IgD-negative memory B cell (primary cell): ENCODE results near the gene ESR1. TPM values are rescaled to one million over a fixed set of nuclear protein-coding genes. Genes with fewer than 3 reads are reported as not detected.

Experiments
- H3K27ac Mint-ChIP-seq, 3 donors: one replicate each; pipeline ENCODE4 v1.8.0; 2020 to 2022; ENCODE audit warnings: mild to moderate bottlenecking in 3 of 3, mixed read lengths in 3 of 3, moderate library complexity in 1 of 3
- H3K27me3 Mint-ChIP-seq: one replicate; pipeline ENCODE4 v1.8.0; 2021; ENCODE audit warnings: mixed read lengths
- H3K36me3 Mint-ChIP-seq: one replicate; pipeline ENCODE4 v1.8.0; 2020; ENCODE audit warnings: mild to moderate bottlenecking, mixed read lengths
- H3K4me1 Mint-ChIP-seq, 3 donors: one replicate each; pipeline ENCODE4 v1.8.0; 2020 to 2022; ENCODE audit warnings: mixed read lengths in 3 of 3, mild to moderate bottlenecking in 1 of 3
- H3K4me3 Mint-ChIP-seq, 4 donors: one replicate each; pipeline ENCODE4 v1.8.0; 2020 to 2022; ENCODE audit warnings: mild to moderate bottlenecking in 4 of 4, mixed read lengths in 4 of 4, moderate library complexity in 3 of 4
- H3K9me3 Mint-ChIP-seq, 3 donors: one replicate each; pipeline ENCODE4 v1.8.0; 2020 to 2021; ENCODE audit warnings: mixed read lengths in 3 of 3, mild to moderate bottlenecking in 1 of 3
- polyA plus RNA-seq: library from polyadenylated mRNA; unstranded; fragments of 300-500 nt; fragmentation: Illumina TruSeq; gene quantifications from one replicate; pipeline ENCODE4 v1.2.3, GENCODE V29; 2021

The ESR1 gene
- polyA plus RNA-seq, 1 donor from 2014 or later, result 1.5 TPM

- no peaks in the 10 kb centered on the region for H3K27me3 Mint-ChIP-seq
- peaks cover 3 to 6% (median 4%) of the 10 kb centered on the region in 3 donors for H3K9me3 Mint-ChIP-seq
- H3K36me3 Mint-ChIP-seq, result peaks cover 15% of the 10 kb centered on the region
- peaks cover 24 to 31% (median 28%) of the 10 kb centered on the region in 3 donors for H3K4me1 Mint-ChIP-seq
- H3K27ac Mint-ChIP-seq, result peak overlapping the region in 1 of 3 donors; percentile 93
- H3K4me3 Mint-ChIP-seq, result no peak overlapping the region
Observed at GRCh38 chr6:152170313-152170701, 362.8 kb downstream of the ESR1 start.

GRCh38 chr6:152170702-152171667 lies 363.5 kb downstream of the ESR1 start:
- peaks cover 24 to 31% (median 25%) of the 10 kb centered on the region in 3 donors for H3K4me1 Mint-ChIP-seq
- H3K36me3 Mint-ChIP-seq, result peaks cover 18% of the 10 kb centered on the region
- no peaks in the 10 kb centered on the region for H3K27me3 Mint-ChIP-seq
- peaks cover 3 to 6% (median 4%) of the 10 kb centered on the region in 3 donors for H3K9me3 Mint-ChIP-seq
- H3K27ac Mint-ChIP-seq, result peak overlapping the region; percentile 76 to 93 (median 79)
- H3K4me3 Mint-ChIP-seq, result peak overlapping the region; percentile 14 to 72 (median 32)

- Mint-ChIP-seq H3K4me3 (no peak overlapping the region), H3K27me3 (no peaks in the 10 kb centered on the region), H3K27ac (peak overlapping the region in 1 of 3 donors; percentile 55), H3K36me3 (peaks cover 13% of the 10 kb centered on the region), H3K4me1 (peaks cover 12 to 23% (median 12%) of the 10 kb centered on the region in 3 donors), H3K9me3 (peaks cover 3 to 6% (median 4%) of the 10 kb centered on the region in 3 donors)
Observed at GRCh38 chr6:152173321-152173720, 365.8 kb downstream of the ESR1 start.

DNA sequence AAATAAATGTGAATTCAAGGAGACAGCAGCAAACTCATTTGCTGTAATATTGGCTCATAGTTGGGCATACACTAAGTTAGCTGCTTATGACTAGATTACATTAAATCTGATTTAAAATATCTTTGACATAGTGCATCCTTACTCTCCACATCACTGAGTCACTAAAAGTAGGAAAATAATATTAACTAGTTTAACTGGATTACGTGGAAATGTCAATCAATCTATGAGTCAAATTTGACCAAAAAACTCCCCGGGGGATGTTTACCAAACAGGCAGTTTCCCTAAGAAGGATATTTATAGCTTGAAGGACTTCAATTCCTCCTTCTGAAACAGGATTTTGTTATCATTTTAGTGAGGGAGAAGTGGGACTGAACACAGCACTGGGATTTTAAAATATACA lies 366.5 kb downstream of the ESR1 start:
- H3K27me3 Mint-ChIP-seq, result no peaks in the 10 kb centered on the region
- H3K36me3 Mint-ChIP-seq, result peaks cover 13% of the 10 kb centered on the region
- H3K4me3 Mint-ChIP-seq, result no peak overlapping the region
- peaks cover 3 to 6% (median 4%) of the 10 kb centered on the region in 3 donors for H3K9me3 Mint-ChIP-seq
- H3K4me1 Mint-ChIP-seq, result peaks cover 8 to 20% (median 8%) of the 10 kb centered on the region in 3 donors
- H3K27ac Mint-ChIP-seq, result no peak overlapping the region

DNA sequence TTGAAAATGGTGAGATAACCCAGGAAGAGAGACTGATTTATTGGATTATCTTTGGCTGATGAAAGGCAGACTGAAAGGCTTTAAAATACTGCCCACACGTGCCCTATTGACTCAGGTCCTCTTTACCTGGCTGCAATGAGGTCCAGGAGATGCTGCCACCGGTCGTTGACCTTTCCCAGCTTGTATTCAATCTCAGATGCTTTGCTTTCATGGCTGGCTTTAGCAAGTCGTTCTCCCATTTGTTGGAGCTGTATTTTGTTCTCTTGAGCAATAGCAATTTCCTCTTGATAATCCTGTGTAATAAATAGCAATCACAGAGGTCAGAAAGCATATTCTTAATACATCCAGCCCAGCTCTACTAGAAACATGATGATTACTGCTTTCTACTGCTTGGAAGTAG lies 368.8 kb downstream of the ESR1 start:
- H3K36me3 Mint-ChIP-seq, result peaks cover 8% of the 10 kb centered on the region

More for the DNA sequence above, 368.8 kb downstream of the ESR1 start:
- peaks cover 5 to 13% (median 11%) of the 10 kb centered on the region in 3 donors for H3K4me1 Mint-ChIP-seq
- no peaks in the 10 kb centered on the region for H3K27me3 Mint-ChIP-seq
- no peaks in the 10 kb centered on the region for H3K9me3 Mint-ChIP-seq
- no peak overlapping the region for H3K4me3 Mint-ChIP-seq
- H3K27ac Mint-ChIP-seq, result no peak overlapping the region
